ENCODE data around the gene NBEA.

Gene NBEA

GRCh38 chr13:35285677-35286076, 343.6 kb downstream of the NBEA start:
- no peak for DNase-seq (ENCODE audit: low spot score)

- DNase-seq (ENCODE audit: low spot score) = no peak
These were observed 350.3 kb downstream of the NBEA start for GRCh38 chr13:35292329-35292728.

DNA sequence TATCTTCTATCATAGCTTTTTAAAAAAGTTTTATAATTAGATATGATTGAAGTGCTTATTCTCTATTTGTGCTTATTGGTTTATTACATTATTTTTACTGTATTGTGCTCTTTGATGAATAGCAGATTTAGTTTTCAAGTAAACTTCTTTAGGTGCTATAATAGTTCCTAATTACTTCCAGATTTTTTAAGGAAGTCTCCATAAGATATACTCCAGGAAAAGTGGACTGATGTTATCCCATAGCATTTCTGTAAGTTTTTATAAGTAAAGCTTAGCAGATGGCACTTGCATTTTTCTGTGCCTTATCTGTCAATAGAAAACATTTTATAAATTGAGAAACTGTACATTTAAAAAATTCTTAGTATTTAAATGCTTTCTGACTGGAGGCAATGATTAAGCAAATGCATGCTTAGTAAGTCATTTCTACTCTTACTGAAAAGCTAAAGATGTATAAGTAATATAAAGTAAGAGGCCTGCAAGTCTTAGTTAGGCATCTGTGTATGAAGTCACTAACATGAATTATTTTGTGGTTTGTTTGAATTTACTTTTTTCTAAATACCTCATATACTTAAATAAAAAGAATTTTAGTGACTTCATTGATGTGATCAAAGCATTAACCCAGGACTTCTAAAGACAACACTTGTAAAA, 351.6 kb downstream of the NBEA start:
- no peak for DNase-seq (ENCODE audit: low spot score)

DNA sequence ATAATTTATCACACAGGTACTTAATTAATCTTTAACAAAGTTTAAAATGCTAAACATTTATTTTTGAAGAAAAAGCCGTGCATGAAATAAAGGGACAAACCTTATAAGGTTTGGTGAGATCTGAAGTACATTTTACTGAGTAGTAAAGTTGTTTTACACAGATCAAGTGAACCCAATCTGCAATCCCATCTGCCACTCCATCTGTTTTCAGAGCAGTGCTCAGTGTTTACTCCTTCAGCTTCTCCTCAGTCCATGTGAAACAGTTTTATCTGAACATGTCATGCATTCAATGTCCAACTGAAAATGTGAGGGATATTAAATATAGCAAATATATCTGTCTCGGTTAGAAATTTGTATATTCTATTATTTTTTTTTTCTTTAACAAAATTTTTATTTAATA, 367.6 kb downstream of the NBEA start:
- no peak for DNase-seq (ENCODE audit: low spot score)

DNA sequence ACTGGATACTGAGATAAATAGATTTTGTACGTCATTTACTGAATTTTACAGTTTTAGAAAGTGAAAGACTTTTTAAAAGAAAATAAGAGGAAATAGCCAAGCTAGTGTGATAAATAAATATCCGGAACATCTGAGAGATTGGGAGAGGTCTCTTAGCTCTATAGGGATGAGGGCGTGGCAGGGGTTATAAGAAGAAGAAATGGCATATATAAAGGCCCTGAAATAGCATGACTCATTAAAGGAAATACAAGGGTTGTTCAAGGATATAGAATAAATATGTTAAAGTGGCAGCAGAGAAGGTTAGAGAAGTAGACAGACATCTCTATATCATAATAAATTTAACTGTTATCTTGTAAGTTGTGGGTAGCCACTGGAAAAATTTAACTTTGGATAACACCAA, 390.1 kb downstream of the NBEA start:
- no peak for DNase-seq (ENCODE audit: low spot score)

DNA sequence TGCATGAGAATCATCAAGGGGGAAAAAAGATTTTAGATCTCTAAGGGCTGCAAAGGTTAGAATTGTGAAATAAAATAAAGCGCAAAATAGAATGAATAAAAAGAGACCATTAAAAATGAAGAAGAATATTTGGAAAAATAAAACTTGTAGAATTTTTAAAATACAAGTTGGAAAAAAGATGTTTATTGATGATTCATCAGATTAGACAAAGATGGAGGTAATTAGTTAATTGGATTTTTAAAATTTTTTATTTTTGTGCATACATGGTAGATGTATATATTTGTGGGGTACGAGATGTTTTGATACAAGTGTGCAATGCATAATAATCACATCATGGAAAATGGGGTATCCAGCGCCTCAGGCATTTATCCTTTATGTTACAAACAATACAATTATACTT, 391.1 kb downstream of the NBEA start:
- DNase-seq (ENCODE audit: low spot score) = no peak

GRCh38 chr13:35342440-35342839, 400.4 kb downstream of the NBEA start:
- DNase-seq (ENCODE audit: low spot score) = no peak

DNA sequence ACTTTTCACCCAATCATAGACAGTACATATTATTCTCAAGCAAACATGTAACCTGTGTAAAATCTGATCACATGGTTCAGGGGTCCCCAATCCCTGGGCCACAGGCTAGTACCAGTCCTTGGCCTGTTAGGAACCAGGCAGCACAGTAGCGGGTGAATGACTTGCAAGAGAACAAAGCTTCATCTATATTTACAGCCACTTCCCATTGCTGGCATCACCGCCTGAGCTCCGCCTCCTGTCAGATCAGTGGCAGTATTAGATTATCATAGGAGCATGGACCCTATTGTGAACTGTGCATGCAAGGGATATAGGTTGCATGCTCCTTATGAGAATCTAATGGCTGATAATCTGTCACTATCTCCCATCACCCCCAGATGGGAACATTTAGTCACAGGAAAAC, 401.3 kb downstream of the NBEA start:
- no peak for DNase-seq (ENCODE audit: low spot score)

GRCh38 chr13:35345992-35346391, 403.9 kb downstream of the NBEA start:
- no peak for DNase-seq (ENCODE audit: low spot score)

DNA sequence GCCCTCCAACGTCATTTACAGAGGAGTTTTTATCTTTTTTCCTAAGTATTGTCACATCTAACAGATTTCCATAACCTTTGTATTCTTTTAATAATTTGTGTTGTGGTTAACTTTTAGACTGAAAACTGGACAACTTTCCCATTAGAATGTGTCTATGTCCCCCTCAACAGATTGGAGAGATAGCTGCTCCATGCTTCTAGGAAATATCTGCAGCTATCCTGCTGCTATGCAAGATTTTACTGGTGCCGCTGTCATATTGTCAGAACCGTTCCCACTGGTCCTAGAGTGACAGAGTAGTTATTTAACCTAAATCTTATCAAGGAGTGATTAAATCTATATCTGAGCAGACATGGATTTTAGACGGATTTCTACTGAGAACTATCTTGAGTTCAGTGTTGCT, 404.4 kb downstream of the NBEA start:
- DNase-seq (ENCODE audit: low spot score) = no peak

DNA sequence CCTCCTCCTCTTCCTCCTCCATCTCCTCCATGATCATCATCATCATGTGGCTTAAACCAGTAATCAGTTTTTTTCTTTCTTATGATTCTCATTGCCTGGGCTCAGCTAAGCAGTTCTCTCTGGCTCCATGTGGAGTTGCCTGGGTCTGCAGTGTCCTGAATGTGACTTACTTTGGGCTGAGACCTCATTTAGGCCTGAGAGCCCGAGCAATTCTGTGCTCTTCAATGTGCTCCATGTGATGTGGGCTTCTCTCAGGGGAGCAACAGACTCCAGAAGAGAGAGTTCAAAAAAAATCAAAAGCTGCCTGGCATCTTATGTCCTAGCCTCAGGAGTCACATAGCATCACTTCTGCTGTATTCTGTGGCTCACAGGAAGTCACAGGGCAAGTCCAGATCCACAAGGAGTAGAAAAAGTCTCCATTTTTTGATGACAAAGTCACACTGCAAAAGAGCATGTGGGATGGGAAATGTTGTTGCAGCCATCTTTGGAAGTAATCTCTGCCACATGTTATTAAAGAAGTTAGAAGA, 405.7 kb downstream of the NBEA start:
- DNase-seq (ENCODE audit: low spot score) = no peak

GRCh38 chr13:35349052-35349451, 407.0 kb downstream of the NBEA start:
- DNase-seq (ENCODE audit: low spot score) = no peak

DNA sequence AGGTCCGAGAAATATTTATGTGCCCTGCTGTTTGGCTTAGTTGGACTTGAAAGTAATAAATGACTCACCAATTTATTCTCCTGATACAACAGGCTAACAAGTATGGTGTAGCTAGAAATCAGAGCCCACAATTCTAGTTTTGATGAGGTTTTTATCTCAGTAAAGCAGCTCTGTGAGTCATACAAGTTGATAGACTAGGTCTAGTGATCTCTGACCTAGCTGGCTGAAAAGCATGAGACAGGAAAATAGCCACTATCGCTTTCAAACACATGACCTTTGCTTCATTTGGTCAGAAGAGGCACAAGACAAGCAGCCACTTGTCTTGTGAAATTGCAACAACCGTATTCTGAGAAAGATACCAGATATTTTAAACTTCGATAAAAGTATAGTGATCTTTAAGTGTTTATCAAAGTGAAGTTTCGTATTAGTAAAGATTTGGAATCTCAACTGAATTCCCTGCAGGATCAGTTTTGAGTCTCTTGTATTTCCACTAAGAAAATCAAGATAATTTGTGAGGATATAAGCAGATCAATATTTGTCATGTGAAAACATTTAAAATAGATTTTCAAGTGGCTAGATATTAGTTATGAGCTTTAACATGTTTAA, 407.7 kb downstream of the NBEA start:
- no peak for DNase-seq (ENCODE audit: low spot score)

DNA sequence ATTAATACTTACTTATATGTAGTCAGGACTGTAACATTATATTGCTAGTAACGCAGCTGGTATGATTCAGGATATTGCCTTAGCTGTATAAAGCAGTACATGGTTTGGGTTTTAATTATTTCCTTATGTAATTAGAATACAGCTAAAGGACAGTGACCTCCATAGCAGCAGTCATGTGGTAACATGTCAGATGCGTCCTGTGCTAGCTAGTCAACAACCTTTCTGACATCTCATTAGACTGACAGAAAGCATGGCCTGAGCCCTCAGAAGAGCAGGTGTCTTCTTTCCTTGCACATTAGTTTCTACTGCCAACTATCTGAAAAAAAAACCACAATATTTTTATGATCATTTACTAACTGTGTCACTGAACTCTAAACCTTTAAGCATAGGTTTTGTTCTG, 412.2 kb downstream of the NBEA start:
- DNase-seq (ENCODE audit: low spot score) = no peak

DNA sequence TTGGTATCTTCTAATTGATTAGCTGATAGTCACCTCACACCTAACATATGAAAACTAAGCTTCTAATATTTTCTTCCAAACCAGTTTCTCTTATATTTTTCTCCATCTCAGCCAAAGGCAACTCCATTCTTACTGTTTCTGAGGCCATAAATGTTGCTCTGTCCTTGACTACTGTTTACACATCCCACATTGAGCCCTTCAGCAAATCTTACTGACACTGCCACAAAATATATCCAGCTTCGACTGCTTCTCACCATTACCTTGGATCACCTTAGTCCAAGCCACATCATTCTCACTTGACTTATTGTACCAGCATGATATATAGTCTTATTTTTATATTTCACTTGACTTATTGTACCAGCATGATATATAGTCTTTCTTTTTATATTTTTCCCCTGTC, 412.8 kb downstream of the NBEA start:
- DNase-seq (ENCODE audit: low spot score) = no peak

- DNase-seq (ENCODE audit: low spot score) = no peak
These were observed 414.5 kb downstream of the NBEA start for GRCh38 chr13:35356572-35356971.

- no peak for DNase-seq (ENCODE audit: low spot score)
These were observed 423.8 kb downstream of the NBEA start for GRCh38 chr13:35365883-35366282.

DNA sequence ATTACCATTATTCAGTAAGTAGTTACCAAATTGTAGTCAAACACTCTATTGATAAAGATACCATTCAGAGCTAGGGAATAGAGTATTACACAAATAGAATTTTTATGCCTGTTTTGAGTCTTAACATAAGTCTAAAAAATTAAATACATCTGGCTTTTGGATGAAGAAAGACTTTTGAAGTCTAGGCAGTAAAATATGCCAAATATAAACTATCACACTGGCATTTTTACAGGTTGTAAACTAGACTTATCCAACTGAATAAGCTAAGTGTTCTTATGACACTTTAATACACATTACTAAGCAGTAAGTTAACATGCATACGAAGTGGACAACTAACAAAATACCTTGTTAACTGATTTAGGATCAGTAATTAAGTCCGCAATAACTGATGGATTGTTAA, 425.5 kb downstream of the NBEA start:
- no peak for DNase-seq (ENCODE audit: low spot score)

DNA sequence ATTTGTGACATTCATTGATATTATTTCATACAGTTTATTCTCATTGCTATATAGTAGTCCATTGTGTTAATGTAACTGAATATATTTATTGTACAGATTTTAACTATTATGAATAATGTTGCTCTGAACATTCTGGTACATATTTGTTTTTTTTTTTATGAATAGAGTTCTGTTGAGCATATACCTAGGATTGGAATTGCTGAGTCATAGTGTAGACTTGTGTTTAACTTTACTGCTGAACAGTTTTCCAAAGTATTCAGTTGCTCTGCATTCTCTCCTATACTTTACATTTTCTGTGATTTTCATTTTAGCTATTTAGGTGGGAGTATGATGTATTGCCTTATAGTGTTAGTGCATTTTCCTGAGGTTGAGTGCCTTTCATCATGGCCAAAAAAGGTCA, 436.9 kb downstream of the NBEA start:
- no peak for DNase-seq (ENCODE audit: low spot score)

GRCh38 chr13:35379663-35380062, 437.6 kb downstream of the NBEA start:
- no peak for DNase-seq (ENCODE audit: low spot score)

GRCh38 chr13:35387682-35388250, 445.7 kb downstream of the NBEA start:
- no peak for DNase-seq (ENCODE audit: low spot score)

GRCh38 chr13:35388441-35389355, 446.6 kb downstream of the NBEA start:
- DNase-seq (ENCODE audit: low spot score) = no peak

GRCh38 chr13:35389535-35389934, 447.5 kb downstream of the NBEA start:
- DNase-seq (ENCODE audit: low spot score) = no peak
